ENCODE results near the gene MYEOV.

DNA sequence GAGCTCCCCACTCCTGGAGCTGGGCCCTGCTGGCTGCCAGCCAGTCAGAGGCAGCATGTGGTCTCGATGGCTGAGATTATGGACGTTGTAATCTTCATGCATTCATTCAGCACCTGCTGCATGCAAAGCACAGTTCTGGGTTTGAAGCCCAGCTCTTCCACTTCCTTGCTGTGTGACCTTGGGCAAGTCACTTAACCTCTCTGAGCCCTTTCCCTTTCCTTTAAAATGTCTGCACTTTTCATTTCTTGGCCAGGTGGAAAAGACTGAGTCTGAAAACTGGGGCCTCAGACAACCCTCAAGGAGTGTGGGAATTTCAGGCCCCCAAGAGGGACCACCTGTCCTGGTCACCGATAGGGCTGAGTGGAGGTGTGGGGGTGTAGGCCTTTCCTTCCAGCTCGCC lies 24.6 kb upstream of the MYEOV start:
- TF ChIP-seq, protein P1, sequence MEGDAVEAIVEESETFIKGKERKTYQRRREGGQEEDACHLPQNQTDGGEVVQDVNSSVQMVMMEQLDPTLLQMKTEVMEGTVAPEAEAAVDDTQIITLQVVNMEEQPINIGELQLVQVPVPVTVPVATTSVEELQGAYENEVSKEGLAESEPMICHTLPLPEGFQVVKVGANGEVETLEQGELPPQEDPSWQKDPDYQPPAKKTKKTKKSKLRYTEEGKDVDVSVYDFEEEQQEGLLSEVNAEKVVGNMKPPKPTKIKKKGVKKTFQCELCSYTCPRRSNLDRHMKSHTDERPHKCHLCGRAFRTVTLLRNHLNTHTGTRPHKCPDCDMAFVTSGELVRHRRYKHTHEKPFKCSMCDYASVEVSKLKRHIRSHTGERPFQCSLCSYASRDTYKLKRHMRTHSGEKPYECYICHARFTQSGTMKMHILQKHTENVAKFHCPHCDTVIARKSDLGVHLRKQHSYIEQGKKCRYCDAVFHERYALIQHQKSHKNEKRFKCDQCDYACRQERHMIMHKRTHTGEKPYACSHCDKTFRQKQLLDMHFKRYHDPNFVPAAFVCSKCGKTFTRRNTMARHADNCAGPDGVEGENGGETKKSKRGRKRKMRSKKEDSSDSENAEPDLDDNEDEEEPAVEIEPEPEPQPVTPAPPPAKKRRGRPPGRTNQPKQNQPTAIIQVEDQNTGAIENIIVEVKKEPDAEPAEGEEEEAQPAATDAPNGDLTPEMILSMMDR (IDR thresholded peaks at IDR 0.05), result no peak
- TF ChIP-seq POLR2A (IDR thresholded peaks at IDR 0.05), result no peak

Measured in heart left ventricle (tissue), 13 donors.